H1 (cell line): Measurements from ENCODE around the gene THOC5. TPM values are rescaled to one million over a fixed set of nuclear protein-coding genes. Genes with fewer than 3 reads are reported as not detected.

Experiments
- ATF2 ChIP-seq: IDR thresholded peaks from 2 replicates; pipeline ENCODE4 v1.6.1; 2012; ENCODE audit warnings: low read length, inconsistent platforms
- CBX5 ChIP-seq: fragments of 300-800, 300-1000 bp; sonication (generic); IDR thresholded peaks from 2 replicates; pipeline ENCODE4 v1.7.1; 2016; ENCODE audit warnings: antibody characterized with exemption, low read length, low read depth
- CEBPB ChIP-seq: IDR thresholded peaks from 2 replicates; pipeline ENCODE4 v1.6.1; 2012; ENCODE audit warnings: low read depth, low read length
- CHD1 ChIP-seq: IDR thresholded peaks from 2 replicates; pipeline ENCODE4 v1.6.1; 2012; ENCODE audit warnings: low read depth, low read length, improper control_type of control experiment
- CREB1 ChIP-seq: IDR thresholded peaks from 2 replicates; pipeline ENCODE4 v1.6.1; 2012; ENCODE audit warnings: inconsistent platforms
- E2F6 ChIP-seq: IDR thresholded peaks from 2 replicates; pipeline ENCODE4 v1.6.1; 2012; ENCODE audit warnings: inconsistent platforms
- EGR1 ChIP-seq: IDR thresholded peaks from 2 replicates; pipeline ENCODE4 v1.6.1; 2011; ENCODE audit warnings: low read depth, low read length, borderline replicate concordance
- EZH2 ChIP-seq: fragments of 200-600 bp; sonication (generic); IDR thresholded peaks from 2 replicates; pipeline ENCODE4 v1.7.1; 2012; ENCODE audit warnings: low read depth, mild to moderate bottlenecking, moderate library complexity, low read length, inconsistent platforms; ENCODE audit not compliant: severe bottlenecking
- GABPA ChIP-seq: IDR thresholded peaks from 2 replicates; pipeline ENCODE4 v1.6.1; 2011; ENCODE audit warnings: mild to moderate bottlenecking, low read length, moderate library complexity, borderline replicate concordance; ENCODE audit not compliant: insufficient read depth
- KDM5A ChIP-seq: fragments of 200-600 bp; IDR thresholded peaks from 2 replicates; pipeline ENCODE4 v1.7.1; 2012; ENCODE audit warnings: mild to moderate bottlenecking, low read length, inconsistent platforms, mixed read lengths
- NANOG ChIP-seq: IDR thresholded peaks from 2 replicates; pipeline ENCODE4 v1.6.1; 2011; ENCODE audit warnings: low read length, low read depth, mild to moderate bottlenecking, inconsistent platforms; ENCODE audit not compliant: insufficient read depth, poor library complexity, severe bottlenecking
- POU5F1 ChIP-seq: IDR thresholded peaks from 2 replicates; pipeline ENCODE4 v1.6.1; 2011; ENCODE audit warnings: low read depth, mild to moderate bottlenecking, low read length, moderate library complexity
- RAD21 ChIP-seq, 2 experiments: IDR thresholded peaks in 1 of 2; conservative IDR thresholded peaks in 1 of 2; 2 replicates each; pipeline ENCODE4 v1.6.1; 2011; ENCODE audit warnings: low read depth in 2 of 2, low read length in 2 of 2, improper control_type of control experiment in 1 of 2, inconsistent platforms in 1 of 2, mild to moderate bottlenecking in 1 of 2, moderate library complexity in 1 of 2
- SP1 ChIP-seq: IDR thresholded peaks from 2 replicates; pipeline ENCODE4 v1.6.1; 2011; ENCODE audit warnings: low read depth, low read length
- SUZ12 ChIP-seq: fragments of 200-600 bp; sonication (generic); IDR thresholded peaks from 2 replicates; pipeline ENCODE4 v1.6.1; 2012; ENCODE audit warnings: mild to moderate bottlenecking, inconsistent platforms, low read length, moderate library complexity, mixed read lengths
- TAF7 ChIP-seq: optimal IDR thresholded peaks from 2 replicates; pipeline ENCODE3; 2011; ENCODE audit warnings: low read depth, mild to moderate bottlenecking, inconsistent platforms, low read length, moderate library complexity, borderline replicate concordance
- TBP ChIP-seq: IDR thresholded peaks from 2 replicates; pipeline ENCODE4 v1.6.1; 2011; ENCODE audit warnings: low read depth, low read length, improper control_type of control experiment
- polyA plus RNA-seq, 7 experiments: library from polyadenylated mRNA; depleted of rRNA in 3 of 7; stranded (reverse) in 5 of 7; unstranded in 2 of 7; fragments of >200 nt in 5 of 7; fragments of 200-250 nt in 2 of 7; gene quantifications; 1 replicate in 5 of 7; 2 replicates in 1 of 7; 4 replicates in 1 of 7; pipeline versions ENCODE4 v1.2.1 to v1.2.3, GENCODE V29; 2011 to 2013; ENCODE audit warnings: missing spikeins in 2 of 7, mixed read lengths in 2 of 7
- total RNA-seq: library from RNA; stranded (reverse); fragmentation: NEBNext Ultra II Directional; extraction: Animal tissue kit (Norgen Biotek cat#: 25700); gene quantifications from 2 replicates; pipeline ENCODE4 v1.2.1, GENCODE V29; 2021

Gene THOC5
- total and polyA plus RNA-seq, 2 of the 8 experiments (the other 6 are each of a cell fraction or from before 2014, with no cell fraction given), result 27.7 to 65.7 TPM

- TF ChIP-seq RAD21 (IDR thresholded peaks at IDR 0.05 in 1 of 2, conservative IDR thresholded peaks at IDR 0.05 in 1 of 2; ENCODE audit: low read depth in 2 of 2, low read length in 2 of 2) (peak; percentile 57 to 72), CHD1 (no peak), KDM5A (no peak), SUZ12 (0 out of 2 replicates have a peak, but pooled peaks have one; percentile 28), POU5F1 (no peak), TBP (peak; percentile 83; the same call in 1 of the 2 replicates), EGR1 (no peak), GABPA (peak; percentile 63; the same call in 1 of the 2 replicates), TAF7 (no peak), NANOG (no peak), CEBPB (no peak), EZH2 (no peak), CBX5 (no peak), E2F6 (peak; percentile 58), CREB1 (peak; percentile 96), SP1 (peak; percentile 71), ATF2 (no peak)
Measured at GRCh38 chr22:29470159-29470855, 83.2 kb downstream of the THOC5 start (continued).
